Tibial nerve (tissue), 4 donors: ENCODE data around the gene ZP1. TPM values are rescaled to one million over a fixed set of nuclear protein-coding genes. Genes with fewer than 3 reads are reported as not detected.

Source experiments
- DNase-seq, 2 donors: peaks; one replicate each; pipeline ENCODE4 v3.0.0-alpha.2; 2019; ENCODE audit warnings: low spot score in 2 of 2
- H3K27ac ChIP-seq, 4 donors: fragments of 200-600 bp; sonication (generic) in 3 of 4; one replicate each; pipeline ENCODE4 v1.5.1; 2017 to 2019; ENCODE audit warnings: mild to moderate bottlenecking in 1 of 4
- H3K27me3 ChIP-seq, 2 donors: fragments of 200-600 bp; sonication (generic) in 1 of 2; one replicate each; pipeline versions ENCODE4 v1.5.1 to v1.6.0; 2017 to 2019
- H3K36me3 ChIP-seq, 3 donors: fragments of 200-600 bp; sonication (generic); one replicate each; pipeline ENCODE4 v1.5.1; 2018 to 2019
- H3K4me1 ChIP-seq, 4 donors: fragments of 200-600 bp; sonication (generic) in 3 of 4; one replicate each; pipeline ENCODE4 v1.5.1; 2017 to 2019
- H3K4me3 ChIP-seq, 4 donors: fragments of 200-600 bp; sonication (generic) in 3 of 4; one replicate each; pipeline ENCODE4 v1.5.1; 2017 to 2019; ENCODE audit warnings: mild to moderate bottlenecking in 1 of 4, moderate library complexity in 1 of 4
- H3K9me3 ChIP-seq, 4 donors: fragments of 200-600 bp; sonication (generic) in 3 of 4; one replicate each; pipeline ENCODE4 v1.5.1; 2017 to 2019
- CTCF ChIP-seq, 5 experiments: fragments of 200-600 bp in 3 of 5; fragments of 450-650 bp in 2 of 5; sonication (generic) in 3 of 5; IDR thresholded peaks; one replicate each; pipeline ENCODE4 v1.5.1; 2016 to 2019; ENCODE audit warnings: antibody characterized with exemption in 5 of 5, mild to moderate bottlenecking in 3 of 5, moderate library complexity in 2 of 5
- EP300 ChIP-seq, 2 donors: sonication (generic); formaldehyde crosslinking; IDR thresholded peaks; one replicate each; pipeline ENCODE4 v1.6.1; 2017; ENCODE audit warnings: antibody characterized with exemption in 2 of 2, mild to moderate bottlenecking in 1 of 2
- POLR2A ChIP-seq, 2 donors: fragments of 450-650 bp; IDR thresholded peaks; one replicate each; pipeline ENCODE4 v1.6.1; 2017; ENCODE audit warnings: antibody characterized with exemption in 2 of 2, mild to moderate bottlenecking in 2 of 2, moderate library complexity in 2 of 2
- WGBS, 2 donors: methylation state at CpG; one replicate each; pipeline ENCODE4 v1.1.5; 2018; 5-methylcytosine and 5-hydroxymethylcytosine counted together
- total RNA-seq, 4 donors: library from RNA; depleted of rRNA; stranded (reverse); fragments of >200 nt; gene quantifications; one replicate each; pipeline ENCODE4 v1.1.0, GENCODE V29; 2016

ZP1 gene
- total RNA-seq, 4 donors from 2014 or later = not detected

- no peak overlapping the region for H3K27ac ChIP-seq
- no peak for TF ChIP-seq POLR2A (IDR thresholded peaks at IDR 0.05)
- no peak for TF ChIP-seq CTCF (IDR thresholded peaks at IDR 0.05)
- TF ChIP-seq EP300 (IDR thresholded peaks at IDR 0.05) = no peak
- H3K4me3 ChIP-seq = no peak overlapping the region
- H3K27me3 ChIP-seq = no peaks in the 10 kb centered on the region
- no peaks in the 10 kb centered on the region for H3K9me3 ChIP-seq
- no peaks in the 10 kb centered on the region for H3K36me3 ChIP-seq
- DNase-seq = no peak
- no peaks in the 10 kb centered on the region for H3K4me1 ChIP-seq
- WGBS, 2 donors = 29 to 35% methylated on average over 6 to 7 of the region's 7 CpGs
Observed at GRCh38 chr11:60860943-60861342, 6.4 kb upstream of the ZP1 start.

- Histone ChIP-seq H3K27ac (no peak overlapping the region), H3K27me3 (no peaks in the 10 kb centered on the region), H3K4me1 (no peaks in the 10 kb centered on the region), H3K36me3 (no peaks in the 10 kb centered on the region), H3K9me3 (no peaks in the 10 kb centered on the region), H3K4me3 (no peak overlapping the region)
- 92% methylated on average over 9 of the region's 9 CpGs for WGBS, 2 donors
- TF ChIP-seq CTCF (IDR thresholded peaks at IDR 0.05) (no peak), EP300 (IDR thresholded peaks at IDR 0.05) (no peak), POLR2A (IDR thresholded peaks at IDR 0.05) (no peak)
- DNase-seq = no peak
Observed at GRCh38 chr11:60862171-60862570, 5.2 kb upstream of the ZP1 start.

- Histone ChIP-seq H3K27me3 (no peaks in the 10 kb centered on the region), H3K9me3 (no peaks in the 10 kb centered on the region), H3K4me3 (no peak overlapping the region), H3K27ac (no peak overlapping the region), H3K4me1 (no peaks in the 10 kb centered on the region), H3K36me3 (no peaks in the 10 kb centered on the region)
- DNase-seq = no peak
- 72 to 76% methylated on average over 16 of the region's 16 CpGs for WGBS, 2 donors
- no peak for TF ChIP-seq POLR2A (IDR thresholded peaks at IDR 0.05)
- no peak for TF ChIP-seq CTCF (IDR thresholded peaks at IDR 0.05)
- no peak for TF ChIP-seq EP300 (IDR thresholded peaks at IDR 0.05)
Observed at GRCh38 chr11:60863550-60864521, 3.5 kb upstream of the ZP1 start.

- H3K4me1 ChIP-seq = no peaks in the 10 kb centered on the region
- 73 to 76% methylated on average over 7 of the region's 7 CpGs for WGBS, 2 donors
- no peaks in the 10 kb centered on the region for H3K9me3 ChIP-seq
- no peaks in the 10 kb centered on the region for H3K27me3 ChIP-seq
- DNase-seq = no peak
- no peaks in the 10 kb centered on the region for H3K36me3 ChIP-seq
- no peak overlapping the region for H3K27ac ChIP-seq
- H3K4me3 ChIP-seq = no peak overlapping the region
- TF ChIP-seq CTCF (IDR thresholded peaks at IDR 0.05) (no peak), POLR2A (IDR thresholded peaks at IDR 0.05) (no peak), EP300 (IDR thresholded peaks at IDR 0.05) (no peak)
Observed at GRCh38 chr11:60864856-60865513, 2.4 kb upstream of the ZP1 start.
